NB4 (cell line): ENCODE data around the gene PSMG3.

Source experiments
- DNase-seq: peaks from one replicate; pipeline ENCODE4 v3.0.0; 2010; ENCODE audit warnings: low read depth
- H3K4me3 ChIP-seq: one replicate; pipeline ENCODE4 v1.5.1; 2011; ENCODE audit warnings: mild to moderate bottlenecking, low read depth, low read length, moderate library complexity
- MYC ChIP-seq: IDR thresholded peaks from 2 replicates; pipeline ENCODE4 v1.6.1; 2011; ENCODE audit warnings: low read depth, low read length
- POLR2A ChIP-seq: IDR thresholded peaks from 2 replicates; pipeline ENCODE4 v1.6.1; 2011; ENCODE audit warnings: mild to moderate bottlenecking; ENCODE audit not compliant: insufficient read length; ENCODE audit errors: extremely low read depth
- TF ChIP-seq, protein P1 (sequence below): IDR thresholded peaks from 2 replicates; pipeline ENCODE4 v1.6.1; 2011; ENCODE audit warnings: low read depth, low read length
- TF ChIP-seq, protein P2 (sequence below): IDR thresholded peaks from one replicate; pipeline ENCODE4 v1.5.1; 2012; ENCODE audit warnings: low read depth, low read length

Gene PSMG3

DNA sequence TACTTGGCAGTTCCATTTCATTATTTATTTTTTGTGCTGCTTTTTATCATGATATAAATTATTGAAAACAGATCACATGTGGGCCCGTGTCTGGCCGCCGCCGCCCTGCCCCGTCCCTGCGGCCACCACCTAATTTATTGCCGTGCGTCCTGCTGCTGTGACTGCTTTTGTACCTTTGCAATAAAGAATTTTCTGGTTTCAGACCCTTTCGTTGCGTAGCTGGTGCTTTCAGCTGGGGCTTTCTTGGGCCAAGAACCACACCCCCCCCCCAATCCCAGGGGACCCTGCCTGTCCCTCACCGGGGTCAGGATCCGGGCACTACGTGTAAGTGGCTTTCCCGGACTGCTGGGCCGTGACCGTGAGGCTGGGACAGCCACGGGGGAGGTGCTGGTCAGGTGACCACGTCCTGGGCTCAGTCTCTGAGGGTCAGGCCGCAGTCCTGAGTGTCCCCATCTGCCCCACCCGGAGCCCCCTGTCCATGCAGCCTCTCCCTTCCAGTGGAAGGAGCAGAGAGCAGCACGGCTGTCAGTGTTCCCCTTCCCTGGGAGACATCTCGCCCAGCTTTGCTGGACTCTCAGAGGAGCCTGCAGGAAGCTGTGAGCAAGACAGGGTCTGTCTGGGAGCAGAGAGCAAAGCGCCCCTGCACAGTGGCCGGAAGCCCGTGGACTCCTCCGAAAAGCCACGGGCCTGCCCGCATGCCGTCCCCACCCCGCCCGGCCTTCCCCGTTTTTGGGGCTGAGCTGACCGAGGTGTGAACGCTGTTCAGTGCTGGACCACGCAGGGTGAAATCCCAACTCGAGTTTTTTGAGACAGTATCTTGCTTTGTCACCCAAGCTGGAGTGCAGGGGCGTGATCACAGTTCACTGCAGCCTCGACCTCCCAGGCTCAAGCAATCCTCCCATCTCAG is 26.7 kb downstream of the PSMG3 start:
- no peak for DNase-seq
- H3K4me3 ChIP-seq = no peak overlapping the region
- no peak for TF ChIP-seq POLR2A

DNA sequence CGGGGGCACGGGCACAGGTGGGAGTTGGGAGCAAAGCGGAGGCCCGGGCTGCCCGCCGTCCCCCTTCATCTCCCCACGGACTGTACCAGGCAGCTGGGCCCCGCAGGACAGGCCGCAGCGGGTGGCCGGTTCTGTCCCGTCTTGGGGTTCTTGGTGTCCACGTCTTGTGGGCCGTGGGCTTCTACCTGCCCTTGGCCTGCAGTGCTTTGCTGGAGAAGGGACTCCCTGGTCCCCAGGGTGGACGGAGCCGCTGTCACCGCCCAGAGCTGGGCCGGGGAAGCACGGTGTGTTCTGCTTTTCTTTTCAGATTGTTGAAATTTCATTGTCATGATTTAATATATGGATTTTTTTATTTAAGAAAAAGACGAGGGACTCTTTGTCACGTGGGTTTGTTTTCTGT is 27.5 kb downstream of the PSMG3 start:
- no peak for DNase-seq
- TF ChIP-seq, protein P1, sequence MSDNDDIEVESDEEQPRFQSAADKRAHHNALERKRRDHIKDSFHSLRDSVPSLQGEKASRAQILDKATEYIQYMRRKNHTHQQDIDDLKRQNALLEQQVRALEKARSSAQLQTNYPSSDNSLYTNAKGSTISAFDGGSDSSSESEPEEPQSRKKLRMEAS = no peak
- TF ChIP-seq MYC = no peak
- TF ChIP-seq, protein P2, sequence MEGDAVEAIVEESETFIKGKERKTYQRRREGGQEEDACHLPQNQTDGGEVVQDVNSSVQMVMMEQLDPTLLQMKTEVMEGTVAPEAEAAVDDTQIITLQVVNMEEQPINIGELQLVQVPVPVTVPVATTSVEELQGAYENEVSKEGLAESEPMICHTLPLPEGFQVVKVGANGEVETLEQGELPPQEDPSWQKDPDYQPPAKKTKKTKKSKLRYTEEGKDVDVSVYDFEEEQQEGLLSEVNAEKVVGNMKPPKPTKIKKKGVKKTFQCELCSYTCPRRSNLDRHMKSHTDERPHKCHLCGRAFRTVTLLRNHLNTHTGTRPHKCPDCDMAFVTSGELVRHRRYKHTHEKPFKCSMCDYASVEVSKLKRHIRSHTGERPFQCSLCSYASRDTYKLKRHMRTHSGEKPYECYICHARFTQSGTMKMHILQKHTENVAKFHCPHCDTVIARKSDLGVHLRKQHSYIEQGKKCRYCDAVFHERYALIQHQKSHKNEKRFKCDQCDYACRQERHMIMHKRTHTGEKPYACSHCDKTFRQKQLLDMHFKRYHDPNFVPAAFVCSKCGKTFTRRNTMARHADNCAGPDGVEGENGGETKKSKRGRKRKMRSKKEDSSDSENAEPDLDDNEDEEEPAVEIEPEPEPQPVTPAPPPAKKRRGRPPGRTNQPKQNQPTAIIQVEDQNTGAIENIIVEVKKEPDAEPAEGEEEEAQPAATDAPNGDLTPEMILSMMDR = no peak
- no peak for TF ChIP-seq POLR2A
- H3K4me3 ChIP-seq = no peak overlapping the region

DNA sequence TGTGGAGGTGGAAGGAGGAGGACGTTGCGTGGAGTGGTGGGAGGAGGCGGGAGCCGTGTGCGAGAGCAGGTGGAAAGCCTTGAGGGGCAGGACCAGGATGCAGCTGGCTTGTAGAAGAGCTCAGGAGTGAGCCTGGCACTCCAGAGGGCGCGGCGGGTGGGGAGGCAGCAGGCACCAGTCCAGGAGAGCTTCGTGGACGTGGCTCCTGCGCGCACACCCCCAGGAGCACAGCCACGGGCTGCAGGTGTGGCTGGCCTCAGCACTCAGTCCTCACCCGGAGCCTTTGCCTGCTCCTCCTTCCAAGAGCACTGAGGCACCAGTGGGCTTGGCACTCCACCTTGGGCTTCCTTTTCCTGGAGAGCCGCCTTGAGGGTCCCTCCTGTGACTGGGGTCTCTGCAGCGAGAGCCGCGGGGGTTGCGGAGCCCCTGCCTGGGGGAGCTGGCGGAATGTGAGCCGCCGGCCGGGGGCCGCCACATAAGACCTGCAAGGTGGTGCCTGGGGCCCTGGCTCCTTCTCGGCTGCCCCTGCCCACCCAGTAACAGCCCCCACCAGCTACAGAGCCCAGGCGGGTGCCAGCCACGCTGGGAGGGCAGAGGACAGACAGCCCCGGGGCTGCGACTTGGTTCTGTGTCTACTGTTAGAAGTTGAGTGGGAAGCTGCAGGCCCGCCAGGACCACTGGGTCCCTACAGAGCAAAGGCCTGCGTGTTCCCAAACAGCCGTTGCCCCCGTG is 28.2 kb downstream of the PSMG3 start:
- no peak overlapping the region for H3K4me3 ChIP-seq
- DNase-seq = no peak
- TF ChIP-seq MYC = no peak
- no peak for TF ChIP-seq POLR2A
- TF ChIP-seq, protein P1 = no peak
- TF ChIP-seq, protein P2 = no peak

GRCh38 chr7:1540776-1541271 is 29.0 kb downstream of the PSMG3 start:
- TF ChIP-seq, protein P1 = no peak
- TF ChIP-seq POLR2A (no peak), MYC (no peak)
- TF ChIP-seq, protein P2 = no peak
- DNase-seq = no peak
- no peak overlapping the region for H3K4me3 ChIP-seq

DNA sequence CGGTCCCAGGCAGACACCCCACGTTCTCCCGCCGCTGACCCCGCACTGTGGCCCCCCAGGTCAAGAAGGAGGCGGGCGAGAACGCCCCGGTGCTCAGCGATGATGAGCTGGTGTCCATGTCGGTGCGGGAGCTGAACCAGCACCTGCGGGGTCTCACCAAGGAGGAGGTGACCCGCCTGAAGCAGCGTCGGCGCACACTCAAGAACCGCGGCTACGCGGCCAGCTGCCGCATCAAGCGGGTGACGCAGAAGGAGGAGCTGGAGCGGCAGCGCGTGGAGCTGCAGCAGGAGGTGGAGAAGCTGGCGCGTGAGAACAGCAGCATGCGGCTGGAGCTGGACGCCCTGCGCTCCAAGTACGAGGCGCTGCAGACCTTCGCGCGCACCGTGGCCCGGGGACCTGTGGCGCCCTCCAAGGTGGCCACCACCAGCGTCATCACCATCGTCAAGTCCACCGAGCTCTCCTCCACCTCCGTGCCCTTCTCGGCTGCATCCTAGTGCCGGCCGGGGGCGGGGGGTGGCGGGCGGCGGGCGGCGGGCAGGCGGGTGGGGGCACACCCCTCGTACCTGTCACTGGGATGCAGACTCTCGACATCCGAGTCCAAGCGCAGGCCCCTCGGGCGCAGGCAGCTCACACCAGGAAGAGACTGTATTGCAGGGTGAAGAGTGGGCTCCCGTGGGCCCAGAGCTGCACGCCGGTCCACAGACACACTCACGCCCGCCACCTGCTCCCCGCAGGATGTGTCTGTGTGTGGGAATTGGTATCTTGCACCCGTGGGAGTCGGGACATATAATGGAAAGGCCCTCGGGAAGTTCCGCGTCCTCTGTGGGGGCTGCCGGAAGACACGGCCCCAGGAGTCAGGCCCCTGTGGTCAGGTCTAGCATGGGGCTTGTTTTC is 29.7 kb downstream of the PSMG3 start:
- DNase-seq = no peak
- TF ChIP-seq POLR2A (no peak), MYC (no peak)
- TF ChIP-seq, protein P1 = no peak
- TF ChIP-seq, protein P2 = no peak
- no peak overlapping the region for H3K4me3 ChIP-seq
